Measurements from ENCODE around the gene CACNA1C.
"Not testable (repeated sequence)": the region's sequence is repeated elsewhere in the genome, so short reads cannot be mapped to it uniquely, and the experiment has no call there.

CACNA1C gene

GRCh38 chr12:2113119-2113912 lies 60.5 kb downstream of the CACNA1C start:
- DNase-seq = no peak

GRCh38 chr12:2114071-2114470 lies 61.3 kb downstream of the CACNA1C start:
- DNase-seq = no peak

- no peak for DNase-seq
Observed at GRCh38 chr12:2115101-2115845, 62.5 kb downstream of the CACNA1C start.

GRCh38 chr12:2117541-2117940 lies 64.8 kb downstream of the CACNA1C start:
- DNase-seq = no peak

- no peak for DNase-seq
Observed at GRCh38 chr12:2118061-2118460, 65.3 kb downstream of the CACNA1C start.

GRCh38 chr12:2118481-2119255 lies 65.9 kb downstream of the CACNA1C start:
- no peak for DNase-seq

GRCh38 chr12:2119266-2119665 lies 66.5 kb downstream of the CACNA1C start:
- no peak for DNase-seq

GRCh38 chr12:2120982-2121758 lies 68.4 kb downstream of the CACNA1C start:
- peak; percentile 24 for DNase-seq

- no peak for DNase-seq
Observed at GRCh38 chr12:2124466-2125023, 71.8 kb downstream of the CACNA1C start.

- DNase-seq = no peak
Observed at GRCh38 chr12:2125651-2126522, 73.1 kb downstream of the CACNA1C start.

GRCh38 chr12:2126676-2127406 lies 74.1 kb downstream of the CACNA1C start:
- no peak for DNase-seq

GRCh38 chr12:2129076-2129475 lies 76.3 kb downstream of the CACNA1C start:
- DNase-seq = peak; percentile 78

GRCh38 chr12:2135661-2136418 lies 83.1 kb downstream of the CACNA1C start:
- DNase-seq = not testable (repeated sequence)

GRCh38 chr12:2136901-2137300 lies 84.1 kb downstream of the CACNA1C start:
- DNase-seq = no peak

GRCh38 chr12:2137711-2138110 lies 84.9 kb downstream of the CACNA1C start:
- no peak for DNase-seq

- DNase-seq = no peak
Observed at GRCh38 chr12:2138294-2138693, 85.5 kb downstream of the CACNA1C start.

- no peak for DNase-seq
Observed at GRCh38 chr12:2138871-2139308, 86.1 kb downstream of the CACNA1C start.

GRCh38 chr12:2139651-2140050 lies 86.9 kb downstream of the CACNA1C start:
- no peak for DNase-seq

GRCh38 chr12:2140858-2141519 lies 88.2 kb downstream of the CACNA1C start:
- no peak for DNase-seq
